CD4-positive, alpha-beta T cell (primary cell): ENCODE data around the gene SCN3B. TPM values are rescaled to one million over a fixed set of nuclear protein-coding genes. Genes with fewer than 3 reads are reported as not detected.

Source experiments
- ATAC-seq: fragments of 200-7000 bp; cut with Tn5 transposase; one replicate; pipeline ENCODE4 v1.10.0; 2022; ENCODE audit warnings: mild to moderate bottlenecking; ENCODE audit not compliant: poor library complexity
- CTCF ChIA-PET: fragments of 350-600 bp; sonication (Branson Sonifier 250); formaldehyde crosslinking; loops from one replicate; lab custom pipeline; 2021; ENCODE audit warnings: antibody characterized with exemption, inconsistent platforms; lab: Charles Lee
- POLR2A ChIA-PET: fragments of 350-600 bp; sonication (Branson Sonifier 250); formaldehyde crosslinking; loops from one replicate; lab custom pipeline; 2021; ENCODE audit warnings: antibody characterized with exemption, inconsistent platforms; lab: Charles Lee
- DNase-seq, 14 experiments: peaks; one replicate each; pipeline ENCODE4 v3.0.0-alpha.2; 2013 to 2020; ENCODE audit warnings: mixed read lengths in 2 of 14
- H3K27ac ChIP-seq, 2 donors: one replicate each; pipeline versions ENCODE4 v1.5.1 to v1.7.0; 2013; ENCODE audit warnings: low read length in 2 of 2, low read depth in 1 of 2, mild to moderate bottlenecking in 1 of 2
- H3K27me3 ChIP-seq, 2 experiments: 1 replicate in 1 of 2; 2 replicates in 1 of 2; pipeline versions ENCODE4 v1.6.1 to v1.7.0; 2013; ENCODE audit warnings: low read length in 2 of 2, control low read depth in 1 of 2, mild to moderate bottlenecking in 1 of 2, moderate library complexity in 1 of 2; ENCODE audit not compliant: insufficient read depth in 2 of 2, control insufficient read depth in 1 of 2
- H3K36me3 ChIP-seq: one replicate; pipeline ENCODE4 v1.6.1; 2013; ENCODE audit warnings: low read length, control low read depth; ENCODE audit not compliant: insufficient read depth
- H3K4me1 ChIP-seq: one replicate; pipeline ENCODE4 v1.6.1; 2013; ENCODE audit warnings: low read length, control low read depth; ENCODE audit not compliant: insufficient read depth
- H3K4me3 ChIP-seq: one replicate; pipeline ENCODE4 v1.5.1; 2013; ENCODE audit warnings: mild to moderate bottlenecking, low read length, moderate library complexity
- H3K9me3 ChIP-seq, 2 experiments: 1 replicate in 1 of 2; 2 replicates in 1 of 2; pipeline versions ENCODE4 v1.6.1 to v1.7.0; 2013; ENCODE audit warnings: low read length in 2 of 2, mild to moderate bottlenecking in 2 of 2, control low read depth in 1 of 2, moderate library complexity in 1 of 2; ENCODE audit not compliant: control insufficient read depth in 1 of 2, insufficient read depth in 1 of 2
- H3K27ac Mint-ChIP-seq: one replicate; pipeline ENCODE4 v1.8.0; 2020; ENCODE audit warnings: mixed read lengths
- H3K27me3 Mint-ChIP-seq: one replicate; pipeline ENCODE4 v1.8.0; 2021; ENCODE audit warnings: mixed read lengths
- H3K36me3 Mint-ChIP-seq: one replicate; pipeline ENCODE4 v1.8.0; 2021; ENCODE audit warnings: low read depth, mixed read lengths
- H3K4me1 Mint-ChIP-seq: one replicate; pipeline ENCODE4 v1.8.0; 2021; ENCODE audit warnings: low read depth, mixed read lengths
- H3K4me3 Mint-ChIP-seq: one replicate; pipeline ENCODE4 v1.8.0; 2020; ENCODE audit warnings: mild to moderate bottlenecking, mixed read lengths
- H3K9me3 Mint-ChIP-seq: one replicate; pipeline ENCODE4 v1.8.0; 2020; ENCODE audit warnings: mixed read lengths
- CTCF ChIP-seq: fragments of 200-600 bp; IDR thresholded peaks from one replicate; pipeline ENCODE4 v1.8.0; 2022; ENCODE audit warnings: antibody characterized with exemption, mild to moderate bottlenecking
- intact Hi-C, 2 experiments: fragments of 100-400 bp; cut with DNase I in 1 of 2; cut with micrococcal nuclease in 1 of 2; formaldehyde crosslinking; loops; one replicate each; pipeline versions ENCODE4 v1.15.1 to v1.9.0; 2023 to 2025; cut with DNase I, micrococcal nuclease
- total RNA-seq, 174 experiments: library from RNA in 2 of 174; stranded (reverse) in 2 of 174; gene quantifications; one replicate each; pipeline ENCODE4 v1.2.3 and lab custom pipeline; 2021 to 2026

Gene SCN3B
- total RNA-seq, 2 experiments from 2014 or later: not detected

- Mint-ChIP-seq H3K36me3 (no peaks in the 10 kb centered on the region), H3K4me3 (no peak overlapping the region), H3K27ac (no peak overlapping the region), H3K27me3 (no peaks in the 10 kb centered on the region), H3K9me3 (no peaks in the 10 kb centered on the region), H3K4me1 (no peaks in the 10 kb centered on the region)
- Histone ChIP-seq H3K4me1 (no peaks in the 10 kb centered on the region), H3K27ac (no peak overlapping the region), H3K36me3 (peaks cover 5% of the 10 kb centered on the region), H3K4me3 (no peak overlapping the region), H3K27me3 (no peaks in the 10 kb centered on the region), H3K9me3 (no peaks in the 10 kb centered on the region)
- no peak for DNase-seq
- TF ChIP-seq CTCF: no peak
- no peak for ATAC-seq
- intact Hi-C loops: no loop called here
- POLR2A ChIA-PET: no interaction called here
- CTCF ChIA-PET: no interaction called here
Observed at GRCh38 chr11:123587044-123587443, 67.4 kb downstream of the SCN3B start.

- POLR2A ChIA-PET: no interaction called here
- no peak for TF ChIP-seq CTCF
- peaks cover 5% of the 10 kb centered on the region for H3K36me3 ChIP-seq
- no peaks in the 10 kb centered on the region for H3K36me3 Mint-ChIP-seq
- intact Hi-C loops: no loop called here
- H3K27ac ChIP-seq: no peak overlapping the region
- no peaks in the 10 kb centered on the region for H3K9me3 Mint-ChIP-seq
- no peak for ATAC-seq
- H3K27me3 ChIP-seq: no peaks in the 10 kb centered on the region
- H3K4me3 Mint-ChIP-seq: no peak overlapping the region
- no peak overlapping the region for H3K4me3 ChIP-seq
- CTCF ChIA-PET: no interaction called here
- no peaks in the 10 kb centered on the region for H3K9me3 ChIP-seq
- H3K27me3 Mint-ChIP-seq: no peaks in the 10 kb centered on the region
- no peak for DNase-seq
- no peak overlapping the region for H3K27ac Mint-ChIP-seq
- H3K4me1 ChIP-seq: no peaks in the 10 kb centered on the region
- H3K4me1 Mint-ChIP-seq: no peaks in the 10 kb centered on the region
Observed at GRCh38 chr11:123586568-123586967, 67.9 kb downstream of the SCN3B start.

GRCh38 chr11:123585706-123586105 lies 68.7 kb downstream of the SCN3B start:
- no peaks in the 10 kb centered on the region for H3K9me3 Mint-ChIP-seq
- peaks cover 4% of the 10 kb centered on the region for H3K4me1 Mint-ChIP-seq
- Histone ChIP-seq H3K9me3 (no peaks in the 10 kb centered on the region), H3K27ac (no peak overlapping the region), H3K4me3 (no peak overlapping the region), H3K4me1 (peaks cover 3% of the 10 kb centered on the region), H3K36me3 (peaks cover 1% of the 10 kb centered on the region), H3K27me3 (no peaks in the 10 kb centered on the region)
- H3K27me3 Mint-ChIP-seq: no peaks in the 10 kb centered on the region
- POLR2A ChIA-PET: no interaction called here
- H3K36me3 Mint-ChIP-seq: no peaks in the 10 kb centered on the region
- no peak for DNase-seq
- no peak overlapping the region for H3K4me3 Mint-ChIP-seq
- intact Hi-C loops: no loop called here
- ATAC-seq: no peak
- no peak for TF ChIP-seq CTCF
- CTCF ChIA-PET: no interaction called here
- H3K27ac Mint-ChIP-seq: no peak overlapping the region
